Jurkat, Clone E6-1 (cell line): ENCODE data around the gene ARHGAP12. TPM values are rescaled to one million over a fixed set of nuclear protein-coding genes. Genes with fewer than 3 reads are reported as not detected.
"Not testable (repeated sequence)": the region's sequence is repeated elsewhere in the genome, so short reads cannot be mapped to it uniquely, and the experiment has no call there.

Experiments used
- DNase-seq: peaks from one replicate; pipeline ENCODE4 v3.0.0-alpha.2; 2011; ENCODE audit warnings: low read depth, low spot score
- H3K4me3 ChIP-seq: 2 replicates; pipeline ENCODE4 v1.5.1; 2011; ENCODE audit warnings: mild to moderate bottlenecking, low read length, control low read depth, moderate library complexity
- polyA plus RNA-seq: library from polyadenylated mRNA; unstranded; fragments of >200 nt; gene quantifications from one replicate; pipeline ENCODE4 v1.2.1, GENCODE V29; 2012; ENCODE audit warnings: missing spikeins; ENCODE audit not compliant: insufficient read length, insufficient read depth

The ARHGAP12 gene, protein sequence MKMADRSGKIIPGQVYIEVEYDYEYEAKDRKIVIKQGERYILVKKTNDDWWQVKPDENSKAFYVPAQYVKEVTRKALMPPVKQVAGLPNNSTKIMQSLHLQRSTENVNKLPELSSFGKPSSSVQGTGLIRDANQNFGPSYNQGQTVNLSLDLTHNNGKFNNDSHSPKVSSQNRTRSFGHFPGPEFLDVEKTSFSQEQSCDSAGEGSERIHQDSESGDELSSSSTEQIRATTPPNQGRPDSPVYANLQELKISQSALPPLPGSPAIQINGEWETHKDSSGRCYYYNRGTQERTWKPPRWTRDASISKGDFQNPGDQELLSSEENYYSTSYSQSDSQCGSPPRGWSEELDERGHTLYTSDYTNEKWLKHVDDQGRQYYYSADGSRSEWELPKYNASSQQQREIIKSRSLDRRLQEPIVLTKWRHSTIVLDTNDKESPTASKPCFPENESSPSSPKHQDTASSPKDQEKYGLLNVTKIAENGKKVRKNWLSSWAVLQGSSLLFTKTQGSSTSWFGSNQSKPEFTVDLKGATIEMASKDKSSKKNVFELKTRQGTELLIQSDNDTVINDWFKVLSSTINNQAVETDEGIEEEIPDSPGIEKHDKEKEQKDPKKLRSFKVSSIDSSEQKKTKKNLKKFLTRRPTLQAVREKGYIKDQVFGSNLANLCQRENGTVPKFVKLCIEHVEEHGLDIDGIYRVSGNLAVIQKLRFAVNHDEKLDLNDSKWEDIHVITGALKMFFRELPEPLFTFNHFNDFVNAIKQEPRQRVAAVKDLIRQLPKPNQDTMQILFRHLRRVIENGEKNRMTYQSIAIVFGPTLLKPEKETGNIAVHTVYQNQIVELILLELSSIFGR
- polyA plus RNA-seq = 8.2 TPM

DNA sequence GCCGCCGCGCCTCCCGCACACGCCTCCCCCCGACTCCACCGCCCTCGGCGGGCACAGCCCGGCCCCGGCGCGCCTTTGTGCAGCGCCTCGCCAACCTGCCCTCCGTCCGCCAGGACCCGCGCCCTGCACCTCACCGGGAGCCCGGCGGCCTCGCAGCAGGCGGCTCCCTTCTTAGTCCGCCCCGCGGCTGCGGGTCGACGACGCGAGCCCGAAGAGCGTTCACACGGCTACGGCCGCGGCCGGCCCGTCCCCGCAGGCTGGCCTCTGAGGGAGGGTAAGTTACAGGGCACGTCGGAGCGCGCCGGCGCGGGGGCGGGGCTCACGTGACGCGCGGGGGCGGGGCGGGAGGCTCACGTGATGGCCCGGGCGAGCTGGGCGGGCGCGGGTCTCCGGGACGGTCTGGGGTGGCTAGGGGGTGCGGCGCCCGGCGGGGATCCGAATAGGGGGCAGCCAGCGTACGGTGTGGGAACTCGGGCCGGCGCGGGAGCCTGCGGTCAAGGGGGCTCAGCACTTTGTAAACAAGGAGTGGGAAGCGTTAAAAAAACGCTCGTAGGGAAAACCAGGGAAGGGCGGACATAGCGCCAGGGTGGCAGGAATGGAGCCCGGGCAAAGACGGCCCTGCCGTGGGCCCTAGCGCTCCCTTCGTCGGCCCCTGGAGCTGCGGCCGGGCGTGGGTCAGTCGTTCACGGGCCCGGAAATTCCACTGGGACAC lies at the start of gene ARHGAP12:
ARHGAP12 (minus strand) TSS at position 283 of the 712 bp plus-strand sequence. CDS start 19,976 bp downstream, outside the sequence.
- H3K4me3 ChIP-seq = peak within 1 kb of the TSS; percentile 76

DNA sequence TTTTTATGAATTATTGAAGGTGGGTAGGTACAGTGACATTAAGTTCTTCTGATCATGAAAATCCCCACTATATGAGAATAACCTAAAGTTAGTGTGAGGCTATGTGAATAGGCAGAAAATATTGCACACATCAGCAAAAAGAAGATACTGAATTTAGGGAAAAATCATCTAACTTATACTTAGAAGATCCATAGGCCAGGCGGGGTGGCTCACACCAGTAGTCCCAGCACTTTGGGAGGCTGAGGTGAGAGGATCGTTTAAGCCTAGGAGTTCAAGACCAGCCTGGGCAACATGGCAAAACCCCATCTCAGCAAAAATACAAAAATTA lies 49.5 kb upstream of the ARHGAP12 start:
- H3K4me3 ChIP-seq = no peak overlapping the region
- DNase-seq = no peak

More for the DNA sequence above, at the start of gene ARHGAP12:
- peak; percentile 32 for DNase-seq

DNA sequence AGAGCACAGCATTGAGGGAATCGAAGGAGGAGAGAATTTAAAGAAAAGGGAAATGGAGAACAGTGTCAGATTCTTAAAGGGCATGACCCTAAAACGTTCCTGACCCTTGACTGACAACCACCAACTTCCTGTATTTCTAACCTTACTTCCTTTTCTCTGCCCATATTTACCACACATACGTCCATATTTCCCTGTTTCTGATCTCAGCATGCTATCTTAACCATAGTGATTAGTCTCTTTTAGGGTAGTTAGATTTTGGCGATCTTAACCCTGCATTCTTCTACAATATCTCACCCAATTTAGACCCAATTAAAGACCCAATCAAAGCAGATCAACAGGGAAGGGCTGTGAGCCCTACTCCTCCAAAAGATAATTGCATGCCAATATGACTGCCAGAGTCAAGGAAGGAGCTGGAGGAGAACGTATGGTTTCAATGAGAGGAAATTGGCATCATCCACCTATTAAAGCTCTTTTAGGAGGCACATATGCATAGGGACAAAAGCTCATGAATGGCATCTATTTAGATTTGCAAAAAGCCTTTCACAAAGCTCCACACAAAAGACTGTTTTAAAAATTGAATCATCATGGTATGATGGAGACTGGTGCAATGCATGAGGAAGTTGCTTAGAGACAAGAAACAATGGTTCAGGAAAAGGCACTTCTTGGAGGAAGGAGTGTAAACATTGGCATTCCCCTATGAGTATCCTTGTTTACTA lies 49.0 kb upstream of the ARHGAP12 start:
- H3K4me3 ChIP-seq = no peak overlapping the region
- peak; percentile 40 for DNase-seq

DNA sequence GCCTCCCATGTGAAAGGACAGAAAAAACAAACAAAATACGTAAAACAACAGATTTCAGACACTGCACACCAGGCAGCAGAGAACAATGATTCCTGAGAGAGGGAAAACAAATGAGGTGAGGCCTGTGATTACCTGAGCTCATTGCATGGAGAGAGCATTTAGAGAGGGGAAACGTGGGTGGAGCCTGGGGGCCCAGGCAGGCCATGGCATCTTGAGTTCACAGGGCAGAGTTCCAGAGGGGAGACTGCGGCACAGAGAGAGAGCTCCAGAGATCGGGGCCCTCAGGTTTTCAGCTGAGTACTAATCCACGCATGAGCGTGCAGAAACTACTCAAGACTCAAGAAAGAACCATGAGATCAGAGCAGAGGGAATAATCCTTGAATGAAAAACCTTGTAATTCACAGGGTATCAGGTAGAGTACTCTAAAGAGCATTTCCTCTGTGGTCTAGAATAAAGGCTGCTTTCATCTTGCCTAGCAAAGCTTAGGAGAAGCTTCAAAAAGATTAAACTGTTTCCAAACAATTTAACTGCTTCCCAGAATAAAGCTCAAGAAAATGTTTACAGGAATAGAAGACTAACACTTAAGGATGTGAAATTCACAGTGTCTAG lies 46.6 kb upstream of the ARHGAP12 start:
- no peak overlapping the region for H3K4me3 ChIP-seq
- DNase-seq = peak; percentile 42

DNA sequence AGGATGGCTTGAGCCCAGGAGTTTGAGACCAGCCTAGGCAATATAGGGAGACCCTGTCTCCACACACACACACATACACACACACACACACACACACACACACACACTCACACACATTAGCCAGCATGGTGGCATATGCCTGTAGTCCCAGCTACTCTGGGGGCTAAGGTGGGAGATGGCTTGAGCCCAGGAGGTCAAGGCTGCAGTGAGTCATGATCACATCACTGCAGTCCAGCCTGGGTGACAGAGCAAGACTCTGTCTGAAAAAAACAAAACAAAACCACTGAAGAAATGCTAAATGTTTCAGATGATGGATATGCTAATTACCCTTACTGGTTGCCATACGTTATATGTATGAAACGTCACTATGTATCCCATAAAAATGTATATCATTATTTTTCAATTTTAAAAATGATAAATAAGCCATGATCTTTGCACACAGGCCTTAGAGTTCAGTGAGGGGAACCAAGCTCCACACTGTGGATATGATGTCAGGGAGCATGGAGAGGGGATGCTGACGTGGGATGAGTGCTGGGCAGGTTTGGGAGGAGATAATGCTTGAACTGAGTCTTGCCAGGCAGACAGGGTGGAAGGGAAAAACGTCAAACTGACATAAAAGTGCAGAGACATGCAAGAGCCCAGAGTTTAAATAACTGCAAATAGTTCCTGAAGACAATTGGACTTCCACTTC lies 45.9 kb upstream of the ARHGAP12 start:
- DNase-seq = no peak
- H3K4me3 ChIP-seq = no peak overlapping the region

DNA sequence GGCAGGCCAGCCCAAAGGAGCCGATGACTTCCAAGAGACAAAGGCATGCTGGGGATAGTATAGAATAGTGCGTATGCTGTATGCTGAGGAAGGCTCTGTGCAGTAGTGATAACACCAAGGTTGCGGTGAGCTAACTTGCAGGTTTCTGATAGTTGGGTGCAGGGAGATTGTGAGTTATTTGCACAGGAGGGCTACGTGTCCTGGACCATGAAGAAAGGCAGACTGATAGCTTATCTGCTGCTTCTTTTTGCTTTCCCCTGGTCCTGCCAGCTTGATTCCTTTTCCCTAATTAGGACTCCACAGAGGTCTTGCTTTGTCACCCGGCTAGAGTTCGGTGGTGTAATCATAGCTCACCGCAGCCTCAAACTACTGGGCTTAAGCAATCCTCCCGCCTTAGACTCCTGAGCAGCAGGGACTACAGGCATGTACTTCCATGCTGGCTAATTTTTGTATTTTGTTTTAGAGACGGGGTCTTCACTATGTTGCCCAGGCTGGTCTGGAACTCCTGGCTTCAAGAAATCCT lies 43.9 kb upstream of the ARHGAP12 start:
- H3K4me3 ChIP-seq = no peak overlapping the region
- no peak for DNase-seq

DNA sequence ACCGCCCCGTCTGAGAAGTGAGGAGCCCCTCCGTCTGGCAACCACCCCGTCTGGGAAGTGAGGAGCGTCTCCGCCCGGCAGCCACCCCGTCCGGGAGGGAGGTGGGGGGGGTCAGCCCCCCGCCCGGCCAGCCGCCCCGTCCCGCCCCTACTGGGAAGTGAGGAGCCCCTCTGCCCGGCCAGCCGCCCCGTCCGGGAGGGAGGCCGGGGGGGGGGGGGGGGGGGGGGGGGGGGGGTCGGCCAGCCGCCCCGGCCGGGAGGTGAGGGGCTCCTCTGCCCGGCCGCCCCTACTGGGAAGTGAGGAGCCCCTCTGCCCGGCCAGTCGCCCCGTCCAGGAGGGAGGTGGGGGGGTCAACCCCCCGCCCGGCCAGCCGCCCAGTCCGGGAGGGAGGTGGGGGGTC lies 41.2 kb upstream of the ARHGAP12 start:
- not testable (repeated sequence) for DNase-seq

DNA sequence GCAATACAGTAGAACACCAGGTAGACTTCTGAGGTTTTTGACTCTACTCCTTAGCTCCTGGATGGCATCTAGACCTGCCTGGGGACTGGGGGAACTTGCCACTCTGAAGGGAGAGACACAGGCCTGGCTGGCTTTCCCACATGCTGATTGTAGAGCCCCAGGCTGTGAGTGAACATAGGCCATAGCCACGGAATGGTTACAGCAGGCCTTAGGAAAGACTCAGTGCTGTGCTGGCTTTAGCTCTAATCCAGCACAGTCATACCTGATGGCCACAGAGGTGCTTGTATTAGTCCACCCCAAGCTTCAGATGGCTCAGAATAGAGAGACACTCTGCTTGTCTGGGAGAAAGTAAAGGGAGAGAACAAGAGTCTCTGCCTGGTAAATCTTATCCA lies 35.0 kb upstream of the ARHGAP12 start:
- DNase-seq = no peak
- no peak overlapping the region for H3K4me3 ChIP-seq

More for the DNA sequence above, 41.2 kb upstream of the ARHGAP12 start:
- not testable (repeated sequence) for H3K4me3 ChIP-seq

DNA sequence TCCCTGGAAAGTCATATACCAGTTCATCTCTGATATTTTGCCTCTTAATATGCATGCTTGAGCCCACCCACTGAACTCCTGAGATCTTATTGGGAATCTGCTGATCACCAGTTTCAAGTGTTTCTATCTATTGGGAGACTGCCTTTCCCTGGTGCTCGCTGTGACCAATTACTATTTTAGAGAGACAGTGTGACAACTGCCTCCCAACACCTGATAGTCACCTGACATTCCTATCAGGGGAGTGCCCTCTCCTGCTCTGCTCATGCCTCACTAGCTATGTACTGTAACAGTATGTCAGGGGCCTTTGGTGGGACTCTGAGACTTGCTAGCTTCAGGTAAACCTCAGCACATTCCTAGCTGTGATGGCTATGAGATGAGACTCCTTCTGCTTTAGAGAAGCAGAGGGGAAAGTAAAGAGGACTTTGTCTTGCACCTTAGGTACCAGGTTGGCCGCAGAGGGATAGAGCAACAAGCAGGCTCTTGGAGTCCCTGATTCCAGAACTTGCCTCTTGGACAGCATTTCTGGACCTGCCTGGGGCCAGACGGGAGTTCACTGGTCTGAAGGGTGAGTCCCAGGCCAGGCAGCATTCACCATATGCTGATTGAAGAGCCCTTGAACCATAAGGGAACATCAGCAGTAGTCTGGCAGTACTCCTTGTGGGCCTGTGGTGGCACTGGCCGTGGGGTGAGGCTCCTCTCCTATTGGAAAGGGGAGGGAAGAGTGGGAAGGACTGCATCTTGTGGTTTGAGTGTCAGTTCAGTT lies 34.4 kb upstream of the ARHGAP12 start:
- no peak for DNase-seq
- H3K4me3 ChIP-seq = no peak overlapping the region

DNA sequence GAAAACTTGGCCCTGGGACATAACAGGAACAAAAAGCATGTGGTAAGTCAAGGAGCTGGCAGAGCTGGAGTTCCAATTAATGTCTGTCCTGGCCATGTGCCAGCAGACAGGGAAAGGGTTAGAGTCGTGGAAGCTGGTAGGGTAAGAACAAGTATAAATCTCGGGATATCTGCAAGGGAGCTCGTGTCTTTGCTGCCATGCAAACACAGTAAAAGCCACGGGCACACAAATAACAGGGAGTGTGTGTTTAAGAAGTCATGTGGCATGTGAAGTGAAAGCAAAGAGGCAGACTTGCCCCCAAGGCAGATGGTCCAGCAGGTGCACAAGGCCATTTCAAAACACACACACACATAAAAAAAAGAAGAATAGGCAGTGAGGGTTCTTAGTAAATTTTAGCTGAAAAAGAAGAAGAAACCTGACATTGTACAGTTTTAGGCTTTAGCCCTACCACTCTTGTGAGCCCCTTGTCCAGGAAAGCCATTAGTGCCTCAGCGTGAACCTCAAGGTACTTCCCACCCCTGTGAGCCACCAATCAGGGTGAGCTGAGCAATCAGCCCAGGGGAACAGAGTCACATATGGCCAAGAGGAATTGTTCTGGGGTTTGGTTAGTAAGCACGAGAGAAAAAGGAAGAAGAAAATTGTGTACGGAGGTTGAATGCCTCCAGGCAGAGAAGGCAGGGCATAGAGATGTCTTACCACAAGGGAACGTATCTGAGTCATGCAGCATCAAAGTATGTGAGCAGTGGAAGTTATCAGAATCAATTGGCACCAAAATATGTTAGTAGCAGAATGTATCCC lies 32.8 kb upstream of the ARHGAP12 start:
- DNase-seq = peak; percentile 45
- no peak overlapping the region for H3K4me3 ChIP-seq

DNA sequence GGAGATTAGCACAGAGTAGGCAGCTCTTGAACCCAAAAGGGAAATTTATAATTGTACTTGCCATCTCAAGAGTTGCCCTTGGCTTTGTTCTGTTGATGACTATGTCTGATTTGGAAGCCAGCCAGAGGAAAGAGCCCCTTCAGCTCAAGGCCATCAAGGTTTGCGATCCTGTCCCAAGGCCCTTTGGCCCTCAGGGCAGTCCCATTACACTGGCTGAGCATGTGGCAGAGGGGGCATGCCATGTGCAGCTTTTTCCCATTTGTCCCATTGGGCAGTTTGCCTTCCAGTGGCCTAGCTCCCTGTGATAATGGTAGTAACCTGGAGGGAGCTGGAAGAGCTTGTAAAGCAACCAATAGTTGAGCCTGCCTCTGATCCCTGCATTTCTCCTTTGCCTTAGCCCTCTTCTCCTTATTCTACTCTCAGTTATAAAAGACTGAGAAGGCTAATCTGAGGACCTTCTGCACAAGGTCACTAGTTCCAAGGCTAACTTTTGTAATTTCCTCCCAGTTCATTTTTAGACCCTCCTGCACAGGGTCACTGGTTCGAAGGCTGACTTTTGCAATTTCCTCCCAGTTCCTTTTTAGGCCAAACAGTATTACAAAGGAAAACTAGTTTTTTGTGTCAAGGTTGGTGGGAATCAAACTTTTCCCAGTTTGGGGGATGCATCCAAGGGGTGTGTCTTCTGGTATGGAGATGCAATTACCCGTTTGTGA lies 31.0 kb upstream of the ARHGAP12 start:
- H3K4me3 ChIP-seq = no peak overlapping the region
- no peak for DNase-seq

DNA sequence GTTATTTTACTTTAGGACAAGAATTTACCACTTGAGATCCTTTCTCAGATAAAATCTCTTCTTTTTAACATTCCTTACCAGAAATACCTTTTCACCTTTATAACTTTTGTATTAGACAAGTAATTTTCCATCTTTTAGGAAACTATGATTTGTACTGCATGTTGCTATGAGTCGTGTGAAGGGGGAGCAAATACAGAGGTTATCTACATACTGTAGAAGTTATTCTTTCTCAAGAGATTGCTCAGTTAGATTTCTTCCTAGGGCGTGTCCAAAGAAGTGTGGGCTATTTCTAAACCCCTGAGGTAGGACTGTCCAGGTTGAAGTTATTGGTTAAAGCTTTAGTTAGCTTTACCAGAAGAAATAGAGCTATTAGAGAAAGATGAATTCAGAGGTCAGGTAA lies 30.2 kb upstream of the ARHGAP12 start:
- H3K4me3 ChIP-seq = no peak overlapping the region
- no peak for DNase-seq

DNA sequence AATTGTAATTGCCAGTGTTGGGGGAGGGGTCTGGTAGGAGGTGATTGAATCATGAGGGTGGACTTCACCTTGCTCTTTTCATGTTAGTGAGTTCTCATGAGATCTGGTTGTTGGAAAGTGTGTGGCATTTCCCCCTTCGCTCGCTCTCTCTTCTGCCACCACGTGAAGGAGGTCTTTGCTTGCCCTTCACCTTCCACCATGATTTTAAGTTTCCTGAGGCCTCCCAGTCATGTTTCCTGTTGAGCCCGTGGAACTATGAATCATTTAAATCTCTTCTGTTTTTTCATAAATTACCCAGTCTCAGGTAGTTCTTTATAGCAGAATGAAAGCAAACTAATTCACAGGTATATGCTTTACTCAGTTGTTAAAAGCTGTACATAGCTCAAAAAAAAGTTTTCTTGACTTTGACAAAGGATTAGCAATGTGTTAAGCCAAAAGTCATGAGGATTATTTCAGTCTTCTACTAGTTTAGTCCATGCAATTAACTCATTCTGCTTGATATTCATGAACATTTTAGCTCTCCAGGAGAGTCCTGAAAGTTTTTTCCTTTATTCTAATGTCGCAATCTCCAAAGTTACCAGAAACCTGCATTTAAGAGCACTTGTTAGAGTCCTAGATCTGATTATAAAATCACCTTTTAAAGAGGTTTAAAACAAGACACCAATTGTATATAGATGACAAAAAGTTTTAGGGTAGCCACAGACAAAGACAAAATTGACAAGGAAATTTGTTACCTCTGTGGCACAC lies 27.7 kb upstream of the ARHGAP12 start:
- H3K4me3 ChIP-seq = no peak overlapping the region
- DNase-seq = no peak

DNA sequence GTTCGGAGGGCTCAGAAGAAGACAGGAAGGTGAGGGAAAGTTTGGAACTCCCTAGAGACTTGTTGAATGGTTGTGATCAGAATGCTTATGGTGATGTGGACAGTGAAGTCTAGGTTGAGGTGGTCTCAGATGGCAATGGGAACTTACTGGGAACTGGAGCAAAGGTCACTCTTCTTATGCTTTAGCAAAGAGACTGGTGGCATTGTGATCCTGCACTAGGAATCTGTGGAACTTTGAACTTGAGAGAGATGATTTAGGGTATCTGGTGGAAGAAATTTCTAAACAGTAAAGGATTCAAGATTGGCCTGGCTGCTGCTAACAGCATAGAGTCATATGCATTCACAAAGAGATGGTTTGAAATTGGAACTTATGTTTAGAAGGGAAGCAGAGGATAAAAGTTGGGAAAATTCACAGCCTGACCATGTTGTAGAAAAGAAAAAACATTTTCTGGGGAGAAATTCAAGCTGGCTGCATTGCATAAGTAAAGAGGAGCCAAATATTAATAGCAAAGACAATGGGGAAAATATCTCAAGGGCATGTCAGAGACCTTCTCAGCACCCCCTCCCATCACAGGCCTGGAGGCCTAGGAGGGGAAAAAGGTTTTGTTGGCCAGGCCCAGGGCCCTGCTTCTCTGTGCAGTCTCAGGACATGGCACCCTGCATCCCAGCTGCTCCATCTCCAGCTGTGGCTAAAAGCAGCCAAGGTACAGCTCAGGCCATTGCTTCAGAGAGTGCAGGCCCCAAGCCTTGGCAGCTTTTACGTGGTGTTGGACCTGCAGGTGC lies 26.0 kb upstream of the ARHGAP12 start:
- no peak overlapping the region for H3K4me3 ChIP-seq
- no peak for DNase-seq
